H1 (cell line): Measurements from ENCODE around the gene SNX33. TPM values are rescaled to one million over a fixed set of nuclear protein-coding genes. Genes with fewer than 3 reads are reported as not detected.

ENCODE experiments used
- CTCF ChIA-PET: fragments of 300-600 bp; sonication (Branson Sonifier 250); formaldehyde crosslinking; loops from one replicate; lab custom pipeline; 2021; ENCODE audit not compliant: partially characterized antibody; lab: Charles Lee
- POLR2A ChIA-PET: fragments of 300-600 bp; sonication (Branson Sonifier 250); formaldehyde crosslinking; loops from one replicate; lab custom pipeline; 2021; ENCODE audit warnings: inconsistent platforms; ENCODE audit not compliant: partially characterized antibody; lab: Charles Lee
- DNase-seq, 2 experiments: peaks; one replicate each; pipeline versions ENCODE4 v3.0.0 to v3.0.0-alpha.2; 2010 to 2022; ENCODE audit warnings: low spot score in 2 of 2, low read depth in 1 of 2, mixed read lengths in 1 of 2
- FAIRE-seq: peaks from 2 replicates; lab custom pipeline; 2011; peaks lifted over from hg19 to GRCh38; lab: Jason Lieb, UNC
- H2AFZ ChIP-seq: 2 replicates; pipeline ENCODE4 v1.8.1; 2012; ENCODE audit warnings: low read length, inconsistent platforms
- H2AK5ac ChIP-seq: 2 replicates; pipeline ENCODE4 v1.6.1; 2013; ENCODE audit warnings: low read depth, low read length
- H2BK120ac ChIP-seq: replicated peaks from 2 replicates; pipeline ENCODE3; 2013; ENCODE audit warnings: low read depth, low read length, inconsistent platforms
- H2BK12ac ChIP-seq: 2 replicates; pipeline ENCODE4 v1.6.1; 2013; ENCODE audit warnings: low read depth, low read length
- H2BK15ac ChIP-seq: 2 replicates; pipeline ENCODE4 v1.6.1; 2013; ENCODE audit warnings: low read length
- H2BK20ac ChIP-seq: 2 replicates; pipeline ENCODE4 v1.6.1; 2013; ENCODE audit warnings: low read length
- H2BK5ac ChIP-seq: 2 replicates; pipeline ENCODE4 v1.6.1; 2013; ENCODE audit warnings: low read depth, low read length
- H3K14ac ChIP-seq: 2 replicates; pipeline ENCODE4 v1.6.1; 2013; ENCODE audit warnings: inconsistent platforms; ENCODE audit not compliant: insufficient read length
- H3K18ac ChIP-seq: 2 replicates; pipeline ENCODE4 v1.6.1; 2013; ENCODE audit warnings: low read length; ENCODE audit errors: extremely low read depth
- H3K23ac ChIP-seq: 2 replicates; pipeline ENCODE4 v1.6.1; 2013; ENCODE audit warnings: inconsistent platforms; ENCODE audit not compliant: insufficient read length
- H3K23me2 ChIP-seq: 2 replicates; pipeline ENCODE4 v1.6.1; 2013; ENCODE audit warnings: low read depth, low read length
- H3K27ac ChIP-seq: 2 replicates; pipeline ENCODE4 v1.6.1; 2011; ENCODE audit warnings: low read depth, low read length, inconsistent platforms
- H3K27me3 ChIP-seq, 4 experiments: replicated peaks in 1 of 4; 1 replicate in 1 of 4; 2 replicates in 3 of 4; pipeline versions ENCODE4 v1.6.1 to v1.8.1; 2011 to 2013; ENCODE audit warnings: low read length in 3 of 4, mild to moderate bottlenecking in 3 of 4, inconsistent platforms in 2 of 4, mixed read lengths in 2 of 4, moderate library complexity in 1 of 4; ENCODE audit not compliant: control insufficient read depth in 3 of 4, insufficient read depth in 3 of 4; ENCODE audit errors: extremely low read depth in 1 of 4
- H3K36me3 ChIP-seq, 4 experiments: 2 replicates each; pipeline versions ENCODE4 v1.6.1 to v1.8.1; 2011 to 2013; ENCODE audit warnings: mild to moderate bottlenecking in 4 of 4, low read length in 3 of 4, moderate library complexity in 2 of 4, control low read depth in 1 of 4, inconsistent platforms in 1 of 4; ENCODE audit not compliant: insufficient read depth in 4 of 4, control insufficient read depth in 2 of 4
- H3K4ac ChIP-seq: replicated peaks from 2 replicates; pipeline ENCODE3; 2013; ENCODE audit warnings: low read length, low read depth, mixed read lengths, inconsistent platforms; ENCODE audit not compliant: insufficient read length
- H3K4me1 ChIP-seq, 4 experiments: replicated peaks in 1 of 4; 1 replicate in 1 of 4; 2 replicates in 3 of 4; pipeline versions ENCODE4 v1.6.1 to v1.8.1; 2011 to 2013; ENCODE audit warnings: low read length in 3 of 4, inconsistent platforms in 2 of 4, mixed read lengths in 1 of 4; ENCODE audit not compliant: insufficient read depth in 4 of 4, control insufficient read depth in 3 of 4
- H3K4me2 ChIP-seq, 2 experiments: 2 replicates each; pipeline versions ENCODE4 v1.6.1 to v1.8.1; 2011 to 2013; ENCODE audit warnings: low read depth in 2 of 2, low read length in 2 of 2, control low read depth in 1 of 2, inconsistent platforms in 1 of 2, mild to moderate bottlenecking in 1 of 2; ENCODE audit not compliant: insufficient read depth in 1 of 2
- H3K4me3 ChIP-seq, 4 experiments: fragments of 200-600, 300-600 bp in 1 of 4; sonication (generic), shearing (Covaris generic), sonication (Bioruptor Twin) in 1 of 4; 2 replicates each; pipeline versions ENCODE4 v1.5.1 to v1.8.1; 2011 to 2016; ENCODE audit warnings: low read length in 4 of 4, low read depth in 3 of 4, control low read depth in 2 of 4, inconsistent platforms in 2 of 4, mild to moderate bottlenecking in 2 of 4, mixed read lengths in 1 of 4, moderate library complexity in 1 of 4; ENCODE audit not compliant: insufficient read depth in 2 of 4; ENCODE audit errors: extremely low read depth in 1 of 4
- H3K56ac ChIP-seq: replicated peaks from 2 replicates; pipeline ENCODE3; 2013; ENCODE audit warnings: low read depth, mild to moderate bottlenecking, mixed read lengths, low read length, inconsistent platforms; ENCODE audit not compliant: insufficient read length
- H3K79me1 ChIP-seq: 2 replicates; pipeline ENCODE4 v1.6.1; 2013; ENCODE audit warnings: low read depth, low read length, control low read depth
- H3K79me2 ChIP-seq, 2 experiments: 2 replicates each; pipeline versions ENCODE4 v1.6.1 to v1.8.1; 2012 to 2013; ENCODE audit warnings: low read length in 2 of 2, mild to moderate bottlenecking in 2 of 2, inconsistent platforms in 1 of 2; ENCODE audit not compliant: insufficient read depth in 2 of 2, control insufficient read depth in 1 of 2
- H3K9ac ChIP-seq, 4 experiments: replicated peaks in 1 of 4; 1 replicate in 1 of 4; 2 replicates in 3 of 4; pipeline versions ENCODE4 v1.6.1 to v1.8.1; 2011 to 2013; ENCODE audit warnings: low read depth in 3 of 4, low read length in 3 of 4, control low read depth in 2 of 4, mild to moderate bottlenecking in 2 of 4, moderate library complexity in 2 of 4, inconsistent platforms in 1 of 4; ENCODE audit errors: extremely low read depth in 1 of 4
- H3K9me3 ChIP-seq, 2 experiments: 2 replicates each; pipeline versions ENCODE4 v1.6.1 to v1.8.1; 2012 to 2013; ENCODE audit warnings: mild to moderate bottlenecking in 2 of 2, moderate library complexity in 2 of 2, control low read depth in 1 of 2, inconsistent platforms in 1 of 2, low read depth in 1 of 2, low read length in 1 of 2, mixed read lengths in 1 of 2; ENCODE audit not compliant: insufficient read depth in 2 of 2
- H4K20me1 ChIP-seq, 2 experiments: replicated peaks in 1 of 2; 2 replicates each; pipeline versions ENCODE3 to v1.8.1; 2011 to 2013; ENCODE audit warnings: inconsistent platforms in 2 of 2, low read length in 2 of 2, mild to moderate bottlenecking in 1 of 2; ENCODE audit not compliant: insufficient read depth in 2 of 2, control insufficient read depth in 1 of 2
- H4K5ac ChIP-seq: 2 replicates; pipeline ENCODE4 v1.6.1; 2013; ENCODE audit warnings: low read length, low read depth, mixed read lengths, inconsistent platforms; ENCODE audit not compliant: insufficient read length
- H4K8ac ChIP-seq: 2 replicates; pipeline ENCODE4 v1.8.0; 2013; ENCODE audit warnings: mild to moderate bottlenecking, moderate library complexity, low read length, inconsistent platforms; ENCODE audit not compliant: insufficient read depth; ENCODE audit errors: extremely low read depth
- H4K91ac ChIP-seq: replicated peaks from 2 replicates; pipeline ENCODE3; 2013; ENCODE audit warnings: low read length, mixed read lengths, inconsistent platforms; ENCODE audit not compliant: insufficient read length
- CBX8 ChIP-seq: fragments of 300-800, 300-1000 bp; sonication (generic); IDR thresholded peaks from 2 replicates; pipeline ENCODE4 v1.7.1; 2016; ENCODE audit warnings: low read depth, low read length, borderline replicate concordance
- EP300 ChIP-seq, 2 experiments: IDR thresholded peaks; 1 replicate in 1 of 2; 2 replicates in 1 of 2; pipeline ENCODE4 v1.6.1; 2011 to 2012; ENCODE audit warnings: low read depth in 2 of 2, low read length in 2 of 2, mild to moderate bottlenecking in 2 of 2, borderline replicate concordance in 1 of 2, inconsistent platforms in 1 of 2, moderate library complexity in 1 of 2
- EZH2 ChIP-seq: fragments of 200-600 bp; sonication (generic); IDR thresholded peaks from 2 replicates; pipeline ENCODE4 v1.7.1; 2012; ENCODE audit warnings: low read depth, mild to moderate bottlenecking, moderate library complexity, low read length, inconsistent platforms; ENCODE audit not compliant: severe bottlenecking
- FOSL1 ChIP-seq: IDR thresholded peaks from 2 replicates; pipeline ENCODE4 v1.6.1; 2011; ENCODE audit warnings: mild to moderate bottlenecking, low read depth, low read length, moderate library complexity; ENCODE audit not compliant: insufficient read depth
- JUN ChIP-seq: IDR thresholded peaks from 2 replicates; pipeline ENCODE4 v1.6.1; 2011; ENCODE audit warnings: low read depth, mild to moderate bottlenecking, improper control_type of control experiment, low read length
- NANOG ChIP-seq: IDR thresholded peaks from 2 replicates; pipeline ENCODE4 v1.6.1; 2011; ENCODE audit warnings: low read length, low read depth, mild to moderate bottlenecking, inconsistent platforms; ENCODE audit not compliant: insufficient read depth, poor library complexity, severe bottlenecking
- SP4 ChIP-seq: IDR thresholded peaks from 2 replicates; pipeline ENCODE4 v1.6.1; 2012; ENCODE audit warnings: low read length, inconsistent platforms
- TAF1 ChIP-seq: IDR thresholded peaks from 2 replicates; pipeline ENCODE4 v1.6.1; 2011; ENCODE audit warnings: mild to moderate bottlenecking, low read depth, low read length
- YY1 ChIP-seq: IDR thresholded peaks from 2 replicates; pipeline ENCODE4 v1.6.1; 2011; ENCODE audit warnings: low read depth, mild to moderate bottlenecking, low read length
- polyA plus RNA-seq, 7 experiments: library from polyadenylated mRNA; depleted of rRNA in 3 of 7; stranded (reverse) in 5 of 7; unstranded in 2 of 7; fragments of >200 nt in 5 of 7; fragments of 200-250 nt in 2 of 7; gene quantifications; 1 replicate in 5 of 7; 2 replicates in 1 of 7; 4 replicates in 1 of 7; pipeline versions ENCODE4 v1.2.1 to v1.2.3, GENCODE V29; 2011 to 2013; ENCODE audit warnings: missing spikeins in 2 of 7, mixed read lengths in 2 of 7
- total RNA-seq: library from RNA; stranded (reverse); fragmentation: NEBNext Ultra II Directional; extraction: Animal tissue kit (Norgen Biotek cat#: 25700); gene quantifications from 2 replicates; pipeline ENCODE4 v1.2.1, GENCODE V29; 2021

The SNX33 gene
- total and polyA plus RNA-seq, 2 of the 8 experiments (the other 6 are each of a cell fraction or from before 2014, with no cell fraction given) = 14.3 to 22.9 TPM

DNA sequence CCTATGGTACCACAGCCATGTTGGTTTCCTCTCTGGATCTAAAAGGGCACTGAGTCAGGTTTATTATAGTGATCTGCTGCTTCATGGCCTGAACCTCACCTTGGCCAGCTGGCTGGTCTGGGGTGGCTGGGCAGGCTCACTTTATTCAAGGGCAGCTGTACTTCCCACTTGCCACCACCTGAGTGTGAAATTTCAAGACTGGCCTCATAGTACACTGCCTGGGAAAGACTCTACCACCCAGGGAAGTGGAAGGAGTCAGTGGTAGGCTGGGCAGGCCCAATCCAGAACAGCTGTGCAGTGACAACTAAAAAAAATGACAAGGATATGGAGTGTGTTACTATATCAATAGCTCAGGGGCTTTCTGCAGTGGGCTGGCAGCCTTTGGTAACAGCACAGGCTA is 30.9 kb upstream of the SNX33 start:
- Histone ChIP-seq H3K79me1 (no peaks in the 10 kb centered on the region), H2BK120ac (no peak overlapping the region), H3K79me2 (no peaks in the 10 kb centered on the region), H3K27me3 (no peaks in the 10 kb centered on the region), H3K56ac (no peak overlapping the region), H3K18ac (no peak overlapping the region), H3K23me2 (no peaks in the 10 kb centered on the region), H2BK12ac (no peak overlapping the region), H2AK5ac (no peak overlapping the region), H3K36me3 (peaks cover 6 to 37% (median 17%) of the 10 kb centered on the region in 4 experiments), H3K4me3 (no peak overlapping the region), H3K4me2 (no peak overlapping the region), H3K27ac (no peak overlapping the region), H3K14ac (no peak overlapping the region), H4K8ac (no peak overlapping the region), H4K91ac (no peak overlapping the region), H2BK15ac (no peak overlapping the region), H3K9ac (no peak overlapping the region), H4K5ac (no peak overlapping the region), H4K20me1 (no peaks in the 10 kb centered on the region), H2BK5ac (no peak overlapping the region), H2BK20ac (no peak overlapping the region), H2AFZ (no peak overlapping the region), H3K23ac (no peak overlapping the region), H3K9me3 (no peaks in the 10 kb centered on the region), H3K4me1 (no peaks in the 10 kb centered on the region), H3K4ac (no peak overlapping the region)
- DNase-seq (no peak), FAIRE-seq (no peak)
- CTCF ChIA-PET = interaction anchor here (0.8 to 1.9 kb wide), 6 partner anchors 20 to 84 kb away, joined by 3 to 7 read pairs (median 3); no protein-coding TSS in a partner anchor
- POLR2A ChIA-PET = interaction anchor here (0.6 kb wide), 1 partner anchor 938 kb away, joined by 3 read pairs; no protein-coding TSS in a partner anchor
- TF ChIP-seq FOSL1 = no peak
- TF ChIP-seq SP4 = no peak
- no peak for TF ChIP-seq EZH2
- TF ChIP-seq YY1 = no peak
- TF ChIP-seq CBX8 = no peak
- no peak for TF ChIP-seq EP300 (IDR thresholded peaks at IDR 0.05; ENCODE audit: borderline replicate concordance in 1 of 2, low read depth in 2 of 2, low read length in 2 of 2)
- no peak for TF ChIP-seq JUN
- no peak for TF ChIP-seq TAF1
- no peak for TF ChIP-seq NANOG
